HG03135 (cell line): Measurements from ENCODE around the gene CCT2.
"Not testable (repeated sequence)": the region's sequence is repeated elsewhere in the genome, so short reads cannot be mapped to it uniquely, and the experiment has no call there.

Source experiments
- ATAC-seq: cut with Tn5 transposase; IDR thresholded peaks from one replicate; pipeline ENCODE4 v1.9.1; 2021; ENCODE audit warnings: mild to moderate bottlenecking, moderate library complexity; ENCODE audit not compliant: unreplicated experiment

The CCT2 gene

GRCh38 chr12:69588527-69588926 lies 3.3 kb downstream of the CCT2 start:
- no peak for ATAC-seq

GRCh38 chr12:69589082-69589481 lies 3.8 kb downstream of the CCT2 start:
- no peak for ATAC-seq

GRCh38 chr12:69595689-69596088 lies 10.4 kb downstream of the CCT2 start:
- no peak for ATAC-seq

GRCh38 chr12:69598174-69598753 lies 13.0 kb downstream of the CCT2 start:
- ATAC-seq: no peak

GRCh38 chr12:69600804-69601203 lies 15.5 kb downstream of the CCT2 start:
- ATAC-seq: no peak

GRCh38 chr12:69601962-69602685 lies 16.9 kb downstream of the CCT2 start:
- no peak for ATAC-seq

GRCh38 chr12:69602954-69603353 lies 17.7 kb downstream of the CCT2 start:
- no peak for ATAC-seq

GRCh38 chr12:69603556-69603955 lies 18.3 kb downstream of the CCT2 start:
- ATAC-seq: not testable (repeated sequence)

GRCh38 chr12:69604275-69604674 lies 19.0 kb downstream of the CCT2 start:
- not testable (repeated sequence) for ATAC-seq

GRCh38 chr12:69608114-69608513 lies 22.9 kb downstream of the CCT2 start:
- no peak for ATAC-seq

GRCh38 chr12:69610126-69610525 lies 24.9 kb downstream of the CCT2 start:
- no peak for ATAC-seq

GRCh38 chr12:69610729-69611128 lies 25.5 kb downstream of the CCT2 start, which contains the start of gene LRRC10:
TSS of gene LRRC10 (minus strand) at chr12:69610907. CDS start at chr12:69610838, 69 bp downstream.
- ATAC-seq: no peak

- ATAC-seq: no peak
Measured at GRCh38 chr12:69613351-69613750, 28.1 kb downstream of the CCT2 start.

GRCh38 chr12:69616025-69616424 lies 30.8 kb downstream of the CCT2 start:
- ATAC-seq: no peak

GRCh38 chr12:69619050-69619449 lies 33.8 kb downstream of the CCT2 start:
- no peak for ATAC-seq

GRCh38 chr12:69620077-69620476 lies 34.8 kb downstream of the CCT2 start:
- no peak for ATAC-seq

- no peak for ATAC-seq
Measured at GRCh38 chr12:69620921-69621320, 35.7 kb downstream of the CCT2 start.

- ATAC-seq: no peak
Measured at GRCh38 chr12:69621551-69621950, 36.3 kb downstream of the CCT2 start.

GRCh38 chr12:69623970-69624369 lies 38.7 kb downstream of the CCT2 start:
- ATAC-seq: no peak

- ATAC-seq: no peak
Measured at GRCh38 chr12:69627501-69627900, 42.2 kb downstream of the CCT2 start.

- ATAC-seq: no peak
Measured at GRCh38 chr12:69630191-69630590, 44.9 kb downstream of the CCT2 start.

GRCh38 chr12:69633061-69633460 lies 47.8 kb downstream of the CCT2 start:
- no peak for ATAC-seq
